K562 treated with DMSO at 1 percent for 48 hours (cell line): ENCODE data around the gene LINGO4. TPM values are rescaled to one million over a fixed set of nuclear protein-coding genes. Genes with fewer than 3 reads are reported as not detected.

ENCODE experiments used
- total RNA-seq: library from RNA; unstranded; fragments of 300-600 nt; gene quantifications from 2 replicates; pipeline ENCODE4 v1.2.3, GENCODE V29; 2022; ENCODE audit warnings: low replicate concordance; ENCODE audit errors: extremely low read depth

Gene LINGO4
- total RNA-seq = not detected in 2 replicates

GRCh38 chr1:151805066-151805820, at the start of gene LINGO4:
Gene LINGO4 (minus strand): TSS chr1:151805419. CDS start chr1:151802704, 2,715 bp downstream.

DNA sequence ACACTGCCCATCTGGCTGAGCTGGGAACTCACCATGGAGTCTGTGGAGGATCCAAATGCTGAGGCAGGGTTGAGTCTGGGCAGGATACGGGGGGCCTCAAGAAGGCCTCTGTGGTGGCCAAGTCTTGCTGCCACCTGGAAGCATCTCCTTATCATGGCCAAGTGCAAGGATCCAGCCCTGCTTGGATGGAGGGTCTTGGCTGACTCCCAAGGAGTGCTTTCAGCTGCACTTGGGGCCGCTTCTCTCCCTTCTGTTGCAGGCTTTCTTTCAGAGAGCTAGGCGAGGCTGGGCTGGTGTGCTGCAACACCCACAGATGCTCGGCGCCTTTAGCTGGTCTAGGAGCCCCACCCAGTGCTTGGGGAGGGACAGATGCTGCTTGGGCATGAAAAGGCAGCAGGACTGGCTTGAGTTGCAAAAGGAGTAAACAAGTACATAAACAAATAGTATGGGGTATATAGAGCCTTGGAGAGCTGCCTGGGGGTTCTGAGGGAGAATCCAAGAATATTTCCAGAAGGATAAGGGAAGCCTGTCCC, 48.3 kb upstream of the LINGO4 start, which contains the start of gene THEM5:
THEM5 (minus strand) TSS at position 302 of the 533 bp plus-strand sequence; CDS start at position 155, 147 bp downstream.

DNA sequence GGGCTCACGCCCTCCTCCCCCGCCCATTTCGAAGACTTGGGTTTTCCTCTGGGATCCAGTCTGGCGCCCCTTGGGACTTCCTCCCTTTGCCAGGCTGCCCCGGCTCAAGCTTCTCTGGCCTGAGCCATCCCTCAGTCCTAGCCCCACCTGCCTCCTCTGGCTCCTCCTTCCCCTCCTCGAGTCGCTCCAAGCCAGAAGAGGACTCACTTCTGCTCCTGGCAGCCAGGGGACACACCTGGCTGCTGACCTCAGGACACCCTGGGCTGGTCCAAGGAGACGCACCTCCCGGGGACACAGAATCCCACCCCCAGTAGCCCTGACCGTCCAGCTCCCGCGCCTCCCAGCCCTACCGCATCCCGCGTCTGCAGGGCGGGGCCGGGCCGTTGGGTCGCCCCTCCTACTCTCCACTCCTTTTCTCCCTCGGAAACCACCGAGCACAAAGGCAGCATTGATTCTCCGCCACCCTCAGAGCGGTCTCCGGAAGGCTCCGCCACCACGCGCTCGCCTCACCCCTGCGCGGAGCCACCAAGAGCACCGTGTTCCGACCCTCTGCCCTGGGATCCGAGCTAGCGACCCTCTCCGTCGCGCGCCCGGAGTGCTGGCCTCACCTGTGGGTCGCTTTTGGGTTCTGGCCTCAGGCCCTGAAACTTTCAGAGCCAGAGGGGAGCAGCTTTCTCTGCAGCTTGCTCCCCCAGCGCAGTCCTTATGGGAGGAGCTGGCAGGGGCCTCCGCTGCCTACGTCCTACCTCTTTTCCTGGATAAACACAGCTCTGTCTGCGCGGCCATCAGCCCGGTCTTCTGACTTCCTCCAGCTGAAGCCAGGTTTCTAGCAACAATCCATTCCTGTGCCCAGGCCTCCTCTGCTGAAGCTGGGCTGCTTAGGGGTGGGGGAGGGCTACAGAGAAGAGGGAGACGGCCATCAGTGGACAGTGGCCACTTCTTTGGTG, 34.5 kb upstream of the LINGO4 start, which contains the start of gene C2CD4D:
C2CD4D (minus strand) TSS at position 364 of the 947 bp plus-strand sequence. CDS start 831 bp downstream, outside the sequence.

DNA sequence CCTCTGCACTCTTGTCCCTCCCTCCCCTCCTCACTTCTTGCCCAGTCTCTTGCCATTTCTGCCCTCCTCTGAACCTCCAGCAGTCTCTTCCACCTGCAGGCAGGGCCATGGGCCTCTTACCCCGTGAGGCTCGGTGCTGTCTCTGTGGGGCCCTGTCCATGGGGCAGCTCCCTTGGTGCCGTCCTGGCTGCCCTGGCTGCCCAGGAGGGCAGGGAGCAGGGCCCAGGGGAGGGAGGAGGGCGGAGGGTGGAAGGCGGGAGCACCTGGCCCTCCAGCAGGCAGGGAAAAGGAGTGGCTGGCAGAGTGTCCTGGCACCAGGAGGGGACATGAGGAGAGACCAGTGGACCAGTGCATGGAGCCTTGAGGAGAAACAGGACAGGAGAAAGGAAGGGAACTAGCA, 26.4 kb upstream of the LINGO4 start, which contains the start of gene RORC:
RORC (minus strand) TSS at position 198 of the 400 bp plus-strand sequence; CDS start at position 160, 38 bp downstream.

DNA sequence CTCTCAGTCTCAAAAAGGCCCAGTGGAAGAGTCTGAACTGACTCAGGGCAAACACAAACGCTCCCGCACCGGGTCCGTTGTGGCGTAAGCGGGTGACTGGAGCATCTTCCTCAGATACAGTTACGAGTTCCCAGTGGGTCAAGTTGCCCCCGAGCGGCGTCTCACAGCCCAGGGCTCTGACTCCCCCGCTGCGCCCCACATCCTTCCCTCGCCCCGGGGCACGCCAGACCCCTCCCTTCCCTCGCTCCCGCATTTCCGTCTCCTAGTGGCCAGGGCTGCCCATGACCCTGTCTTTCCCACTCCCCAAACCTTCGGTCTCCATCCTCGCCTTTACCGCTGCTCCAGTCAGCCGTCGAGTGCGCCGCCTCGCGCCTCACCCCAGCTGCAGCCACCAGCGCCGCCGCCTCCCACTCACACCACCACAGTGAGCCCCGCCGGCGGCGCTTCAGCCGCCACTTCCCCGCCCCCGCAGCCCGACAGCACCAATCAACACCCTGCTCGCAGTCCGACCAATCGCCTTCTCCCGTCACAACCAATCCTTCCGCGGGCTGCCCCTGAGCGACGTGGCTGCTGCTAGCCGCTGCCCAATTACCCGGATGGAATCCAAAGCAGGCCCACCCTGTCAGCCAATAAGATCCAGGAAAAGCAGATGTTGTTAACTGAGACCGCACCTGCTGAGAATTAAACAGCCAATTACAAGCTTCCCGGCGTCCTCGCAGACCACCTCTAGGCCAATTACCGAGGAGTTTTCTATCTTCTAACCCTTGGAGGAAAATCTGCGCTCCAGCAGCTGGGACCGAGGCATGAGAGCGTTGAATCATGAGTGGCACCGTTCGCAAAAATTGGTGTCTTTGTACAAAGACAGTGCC, 14.9 kb downstream of the LINGO4 start, which contains the start of gene TDRKH:
TDRKH (minus strand) TSS at position 430 of the 869 bp plus-strand sequence. CDS start 7,478 bp downstream, outside the sequence.

DNA sequence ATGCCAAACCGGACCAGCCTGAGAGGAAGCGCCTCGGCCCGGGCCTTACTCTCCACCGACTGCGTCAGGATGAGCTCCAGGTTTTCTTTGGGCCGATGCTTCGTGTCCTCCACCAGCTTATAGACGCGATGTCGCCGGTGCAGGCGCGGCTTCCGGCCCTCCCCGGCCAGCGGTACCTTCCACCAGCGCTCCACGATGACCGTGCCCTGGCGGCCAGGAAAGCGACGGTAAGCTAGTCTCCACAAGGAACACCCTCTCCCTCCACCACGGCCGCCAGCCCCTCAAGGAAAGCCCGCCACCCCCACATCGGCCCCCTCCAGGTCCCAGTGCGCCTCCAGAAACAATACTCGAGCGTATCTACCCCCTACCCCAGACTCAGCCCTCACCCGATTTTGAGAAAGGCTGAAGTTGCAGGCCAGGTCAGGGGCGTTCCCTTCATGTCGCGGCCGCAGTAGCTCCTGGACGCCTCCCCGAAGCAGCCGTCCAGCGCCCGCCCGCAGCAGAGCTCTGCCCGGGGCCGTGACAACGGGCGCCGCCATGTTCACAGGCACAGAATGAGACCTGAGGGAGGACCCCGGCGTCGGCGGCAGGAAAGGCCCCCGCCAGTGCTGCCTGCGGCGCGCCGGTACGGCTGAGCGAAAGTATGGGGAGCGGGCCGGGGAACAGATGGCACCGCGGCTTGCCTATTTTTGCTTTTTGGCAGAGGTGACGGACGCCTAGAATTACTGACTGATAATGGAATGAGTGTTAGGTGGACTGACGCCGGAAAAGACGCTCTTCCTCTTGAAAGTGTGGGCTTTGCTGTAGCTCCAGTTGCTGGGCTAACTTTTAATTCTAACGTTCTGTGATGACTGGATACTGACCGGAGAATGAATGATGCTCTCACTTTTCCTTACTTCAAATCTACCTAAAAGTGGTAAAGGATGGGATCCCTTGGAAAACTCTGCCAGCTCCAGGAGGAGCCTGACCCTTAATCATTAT, 42.0 kb downstream of the LINGO4 start, which contains the start of gene MRPL9:
MRPL9 (minus strand) TSS at position 556 of the 981 bp plus-strand sequence; CDS start at position 539, 17 bp downstream.

Other genes with a start within 250 kb of the LINGO4 start
- not detected in 2 replicates for gene SNX27, start 193.4 kb downstream of the LINGO4 start, total RNA-seq
- gene CELF3, start 88.6 kb downstream of the LINGO4 start, total RNA-seq = not detected in 2 replicates
- gene RIIAD1, start 83.9 kb downstream of the LINGO4 start, total RNA-seq = not detected in 2 replicates
- gene MRPL9, start 41.9 kb downstream of the LINGO4 start, total RNA-seq = not detected in 2 replicates
- gene TDRKH, start 14.9 kb downstream of the LINGO4 start, total RNA-seq = not detected in 2 replicates
- gene RORC, start 26.4 kb upstream of the LINGO4 start, total RNA-seq = not detected in 2 replicates
- gene C2CD4D, start 34.4 kb upstream of the LINGO4 start, total RNA-seq = not detected in 2 replicates
- gene THEM5, start 48.3 kb upstream of the LINGO4 start, total RNA-seq = not detected in 2 replicates
- not detected in 2 replicates for gene THEM4, start 104.1 kb upstream of the LINGO4 start, total RNA-seq
- not detected in 2 replicates for gene S100A10, start 188.4 kb upstream of the LINGO4 start, total RNA-seq
- not detected in 2 replicates for gene S100A11, start 231.6 kb upstream of the LINGO4 start, total RNA-seq